ENCODE measurements around the gene SPECC1. TPM values are rescaled to one million over a fixed set of nuclear protein-coding genes. Genes with fewer than 3 reads are reported as not detected.
"Not testable (repeated sequence)": the region's sequence is repeated elsewhere in the genome, so short reads cannot be mapped to it uniquely, and the experiment has no call there.

Gene SPECC1
- total RNA-seq, 6 donors from 2014 or later: 21.8 to 65.0 (median 33.9) TPM

GRCh38 chr17:20032636-20033035 lies 23.5 kb downstream of the SPECC1 start:
- no peak overlapping the region for H3K4me3 ChIP-seq
- DNase-seq: no peak
- TF ChIP-seq POLR2AphosphoS5 (IDR thresholded peaks at IDR 0.05) (no peak), POLR2A (IDR thresholded peaks at IDR 0.05) (no peak), EP300 (IDR thresholded peaks at IDR 0.05) (no peak)
- TF ChIP-seq, protein P1, sequence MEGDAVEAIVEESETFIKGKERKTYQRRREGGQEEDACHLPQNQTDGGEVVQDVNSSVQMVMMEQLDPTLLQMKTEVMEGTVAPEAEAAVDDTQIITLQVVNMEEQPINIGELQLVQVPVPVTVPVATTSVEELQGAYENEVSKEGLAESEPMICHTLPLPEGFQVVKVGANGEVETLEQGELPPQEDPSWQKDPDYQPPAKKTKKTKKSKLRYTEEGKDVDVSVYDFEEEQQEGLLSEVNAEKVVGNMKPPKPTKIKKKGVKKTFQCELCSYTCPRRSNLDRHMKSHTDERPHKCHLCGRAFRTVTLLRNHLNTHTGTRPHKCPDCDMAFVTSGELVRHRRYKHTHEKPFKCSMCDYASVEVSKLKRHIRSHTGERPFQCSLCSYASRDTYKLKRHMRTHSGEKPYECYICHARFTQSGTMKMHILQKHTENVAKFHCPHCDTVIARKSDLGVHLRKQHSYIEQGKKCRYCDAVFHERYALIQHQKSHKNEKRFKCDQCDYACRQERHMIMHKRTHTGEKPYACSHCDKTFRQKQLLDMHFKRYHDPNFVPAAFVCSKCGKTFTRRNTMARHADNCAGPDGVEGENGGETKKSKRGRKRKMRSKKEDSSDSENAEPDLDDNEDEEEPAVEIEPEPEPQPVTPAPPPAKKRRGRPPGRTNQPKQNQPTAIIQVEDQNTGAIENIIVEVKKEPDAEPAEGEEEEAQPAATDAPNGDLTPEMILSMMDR (IDR thresholded peaks at IDR 0.05): no peak
- no peaks in the 10 kb centered on the region for H3K4me1 ChIP-seq
- H3K27ac ChIP-seq: no peak overlapping the region
- H3K27me3 ChIP-seq: no peaks in the 10 kb centered on the region
- no peaks in the 10 kb centered on the region for H3K9me3 ChIP-seq
- 84 to 88% methylated on average over 7 of the region's 7 CpGs for WGBS, 2 donors
- H3K36me3 ChIP-seq: no peaks in the 10 kb centered on the region
- no peak for ATAC-seq (ENCODE audit: low FRiP score in 2 of 2)

DNA sequence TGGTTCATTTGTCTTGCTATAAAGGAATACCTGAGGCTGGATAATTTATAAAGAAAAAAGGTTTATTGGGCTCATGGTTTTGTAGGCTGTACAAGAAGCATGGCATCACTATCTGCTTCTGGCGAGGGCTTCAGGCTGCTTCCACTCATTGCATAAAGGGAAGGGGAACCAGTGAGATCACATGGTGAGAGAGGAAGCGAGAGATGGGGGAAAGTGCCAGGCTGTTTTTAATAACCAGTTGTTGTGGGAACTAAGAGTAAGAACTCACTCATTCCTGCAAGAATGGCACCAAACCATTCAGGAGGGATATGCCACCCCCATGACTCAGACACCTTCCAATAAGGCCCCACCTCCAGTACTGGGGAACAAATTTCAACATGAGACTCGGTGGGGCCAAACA lies 24.3 kb downstream of the SPECC1 start:
- Histone ChIP-seq H3K9me3 (no peaks in the 10 kb centered on the region), H3K4me3 (no peak overlapping the region), H3K27me3 (no peaks in the 10 kb centered on the region), H3K4me1 (no peaks in the 10 kb centered on the region), H3K36me3 (no peaks in the 10 kb centered on the region), H3K27ac (no peak overlapping the region)
- DNase-seq (no peak), ATAC-seq (ENCODE audit: low FRiP score in 2 of 2) (no peak)
- WGBS, 2 donors: 70 to 74% methylated on average over 3 of the region's 3 CpGs
- no peak for TF ChIP-seq POLR2AphosphoS5 (IDR thresholded peaks at IDR 0.05)
- TF ChIP-seq POLR2A (IDR thresholded peaks at IDR 0.05): no peak
- no peak for TF ChIP-seq EP300 (IDR thresholded peaks at IDR 0.05)
- TF ChIP-seq, protein P1 (IDR thresholded peaks at IDR 0.05): no peak

DNA sequence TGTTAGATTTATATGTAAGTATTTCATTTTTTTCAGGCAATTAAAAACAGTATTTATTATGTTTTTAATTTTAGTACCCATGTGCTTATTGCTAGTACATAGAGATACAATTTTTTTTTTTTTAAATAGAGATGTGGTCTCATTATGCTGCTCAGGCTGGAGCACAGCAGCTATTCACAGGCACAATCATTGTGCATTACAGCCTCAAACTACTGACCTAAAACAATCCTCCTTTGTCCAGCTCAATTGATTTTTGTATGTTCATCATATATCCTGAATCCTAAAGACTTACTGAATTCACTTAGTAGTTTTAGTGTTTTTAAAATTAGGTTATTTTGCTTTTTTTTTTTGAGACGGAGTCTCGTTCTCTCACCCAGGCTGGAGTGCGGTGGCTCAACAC lies 26.3 kb downstream of the SPECC1 start:
- Histone ChIP-seq H3K27ac (no peak overlapping the region), H3K36me3 (no peaks in the 10 kb centered on the region), H3K4me1 (no peaks in the 10 kb centered on the region), H3K27me3 (no peaks in the 10 kb centered on the region), H3K4me3 (no peak overlapping the region), H3K9me3 (no peaks in the 10 kb centered on the region)
- TF ChIP-seq POLR2AphosphoS5 (IDR thresholded peaks at IDR 0.05) (no peak), EP300 (IDR thresholded peaks at IDR 0.05) (no peak), POLR2A (IDR thresholded peaks at IDR 0.05) (no peak)
- TF ChIP-seq, protein P1 (IDR thresholded peaks at IDR 0.05): no peak
- no peak for ATAC-seq (ENCODE audit: low FRiP score in 2 of 2)
- no peak for DNase-seq
- WGBS, 2 donors: 93 to 98% methylated on average over 3 of the region's 3 CpGs

- not testable (repeated sequence) for H3K4me3 ChIP-seq; H3K4me1 ChIP-seq; H3K36me3 ChIP-seq; DNase-seq; H3K27ac ChIP-seq; ATAC-seq (ENCODE audit: low FRiP score in 2 of 2); H3K27me3 ChIP-seq; H3K9me3 ChIP-seq
- 88 to 100% methylated on average over 1 of the region's 1 CpG for WGBS, 2 donors
Measured at GRCh38 chr17:20037286-20037685, 28.1 kb downstream of the SPECC1 start.

DNA sequence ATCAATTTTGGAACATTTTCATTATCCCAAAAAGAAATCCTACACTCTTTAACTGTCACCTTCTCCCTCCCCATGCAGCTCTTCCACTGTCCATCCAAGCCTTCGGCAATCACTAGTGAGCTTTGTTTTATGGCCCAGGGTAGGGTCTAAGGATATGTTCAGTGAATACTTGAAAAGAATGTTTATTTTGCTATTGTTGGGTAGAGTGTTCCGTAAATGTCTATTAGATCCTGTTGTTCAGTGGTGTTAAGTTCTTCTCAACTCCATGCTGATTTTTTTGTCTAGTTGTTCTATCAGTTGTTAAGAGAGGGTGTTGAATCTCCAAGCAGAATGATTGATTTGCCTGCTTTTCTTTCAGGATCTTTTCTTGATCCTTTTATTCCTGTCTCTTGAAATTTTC lies 29.9 kb downstream of the SPECC1 start:
- no peak for DNase-seq
- ATAC-seq (ENCODE audit: low FRiP score in 2 of 2): no peak
- H3K27me3 ChIP-seq: no peaks in the 10 kb centered on the region
- H3K4me1 ChIP-seq: no peaks in the 10 kb centered on the region
- H3K9me3 ChIP-seq: no peaks in the 10 kb centered on the region
- WGBS, 2 donors: 84 to 88% methylated on average over 2 of the region's 2 CpGs
- TF ChIP-seq POLR2A (IDR thresholded peaks at IDR 0.05) (no peak), POLR2AphosphoS5 (IDR thresholded peaks at IDR 0.05) (no peak)
- TF ChIP-seq, protein P1 (IDR thresholded peaks at IDR 0.05): no peak
- no peak overlapping the region for H3K4me3 ChIP-seq
- H3K36me3 ChIP-seq: no peaks in the 10 kb centered on the region
- H3K27ac ChIP-seq: no peak overlapping the region
